HepG2 (cell line): Measurements from ENCODE around the gene NOL11. TPM values are rescaled to one million over a fixed set of nuclear protein-coding genes. Genes with fewer than 3 reads are reported as not detected.

Source experiments
- ESRRA ChIP-seq: sonication (generic); formaldehyde crosslinking; IDR thresholded peaks from 2 replicates; pipeline ENCODE4 v1.5.1; 2020; ENCODE audit warnings: mild to moderate bottlenecking, low read depth, missing genetic modification reagents
- ETS1 ChIP-seq: sonication (generic); formaldehyde crosslinking; IDR thresholded peaks from 2 replicates; pipeline ENCODE4 v1.4.0; 2020; ENCODE audit warnings: missing genetic modification reagents
- HMGA1 ChIP-seq: sonication (generic); formaldehyde crosslinking; conservative IDR thresholded peaks from 2 replicates; pipeline ENCODE4 v1.4.0; 2020; ENCODE audit warnings: missing genetic modification reagents
- HNRNPLL ChIP-seq: fragments of 200-400 bp; formaldehyde crosslinking; IDR thresholded peaks from 2 replicates; pipeline ENCODE4 v1.6.1; 2017; ENCODE audit warnings: mild to moderate bottlenecking, low read depth, low read length; ENCODE audit not compliant: poor library complexity, severe bottlenecking
- HNRNPUL1 ChIP-seq: fragments of 200-400 bp; formaldehyde crosslinking; IDR thresholded peaks from 2 replicates; pipeline ENCODE4 v1.6.1; 2017; ENCODE audit warnings: low read depth, mild to moderate bottlenecking, low read length, moderate library complexity
- HOXA5 ChIP-seq: sonication (generic); formaldehyde crosslinking; IDR thresholded peaks from 2 replicates; pipeline ENCODE4 v1.4.0; 2020; ENCODE audit warnings: missing genetic modification reagents
- ISL2 ChIP-seq: sonication (generic); formaldehyde crosslinking; IDR thresholded peaks from 2 replicates; pipeline ENCODE4 v1.5.0; 2020; ENCODE audit warnings: missing genetic modification reagents
- KAT8 ChIP-seq: IDR thresholded peaks from 2 replicates; pipeline ENCODE4 v1.6.1; 2016; ENCODE audit warnings: missing genetic modification reagents, missing compliant biosample characterization
- NR2F2 ChIP-seq: IDR thresholded peaks from 2 replicates; pipeline ENCODE4 v1.6.1; 2012; ENCODE audit warnings: low read depth, inconsistent platforms, borderline replicate concordance
- RBAK ChIP-seq: sonication (generic); formaldehyde crosslinking; IDR thresholded peaks from 2 replicates; pipeline ENCODE4 v1.5.1; 2020; ENCODE audit warnings: mild to moderate bottlenecking, missing genetic modification reagents
- RFX3 ChIP-seq: IDR thresholded peaks from 2 replicates; pipeline ENCODE4 v1.6.1; 2016; ENCODE audit warnings: missing biosample characterization, missing genetic modification reagents
- SMAD1 ChIP-seq: sonication (generic); formaldehyde crosslinking; IDR thresholded peaks from 2 replicates; pipeline ENCODE4 v1.4.0; 2020; ENCODE audit warnings: missing genetic modification reagents, low read depth, mild to moderate bottlenecking, borderline replicate concordance
- YY1 ChIP-seq: IDR thresholded peaks from 2 replicates; pipeline ENCODE4 v1.6.1; 2011; ENCODE audit warnings: low read length, low read depth, moderate library complexity, mild to moderate bottlenecking; ENCODE audit not compliant: insufficient read depth, insufficient replicate concordance
- ZBED4 ChIP-seq: sonication (generic); formaldehyde crosslinking; IDR thresholded peaks from 2 replicates; pipeline ENCODE4 v1.4.0; 2020; ENCODE audit warnings: missing genetic modification reagents, borderline replicate concordance
- ZC3H13 ChIP-seq: sonication (generic); formaldehyde crosslinking; IDR thresholded peaks from 2 replicates; pipeline ENCODE4 v1.8.1; 2023; ENCODE audit warnings: mild to moderate bottlenecking, missing genetic modification reagents, moderate library complexity
- ZKSCAN1 ChIP-seq: fragments of 150-350 bp; IDR thresholded peaks from 2 replicates; pipeline ENCODE4 v1.6.1; 2014; ENCODE audit warnings: low read length
- ZMAT3 ChIP-seq: sonication (generic); formaldehyde crosslinking; conservative IDR thresholded peaks from 2 replicates; pipeline ENCODE4 v1.7.0; 2021; ENCODE audit warnings: missing genetic modification reagents
- ZMYM2 ChIP-seq: sonication (generic); formaldehyde crosslinking; IDR thresholded peaks from 2 replicates; pipeline ENCODE4 v1.8.0; 2022; ENCODE audit warnings: mild to moderate bottlenecking, missing genetic modification reagents
- ZNF224 ChIP-seq: sonication (generic); formaldehyde crosslinking; IDR thresholded peaks from 2 replicates; pipeline ENCODE4 v1.5.0; 2020; ENCODE audit warnings: mild to moderate bottlenecking, missing genetic modification reagents
- ZNF260 ChIP-seq: sonication (generic); formaldehyde crosslinking; IDR thresholded peaks from 2 replicates; pipeline ENCODE4 v1.4.0; 2020; ENCODE audit warnings: missing genetic modification reagents, low read depth, mild to moderate bottlenecking, borderline replicate concordance
- ZNF556 ChIP-seq: sonication (generic); formaldehyde crosslinking; IDR thresholded peaks from 2 replicates; pipeline ENCODE4 v1.4.0; 2020; ENCODE audit warnings: mild to moderate bottlenecking, missing genetic modification reagents, borderline replicate concordance
- ZNF616 ChIP-seq: sonication (generic); formaldehyde crosslinking; IDR thresholded peaks from 2 replicates; pipeline ENCODE4 v1.5.0; 2020; ENCODE audit warnings: low read depth, mild to moderate bottlenecking, missing genetic modification reagents
- ZNF660 ChIP-seq: sonication (generic); formaldehyde crosslinking; IDR thresholded peaks from 2 replicates; pipeline ENCODE4 v1.5.1; 2020; ENCODE audit warnings: mild to moderate bottlenecking, low read depth, missing genetic modification reagents, borderline replicate concordance
- polyA plus RNA-seq, 8 experiments: library from polyadenylated mRNA; depleted of rRNA in 3 of 8; stranded (reverse) in 7 of 8; unstranded in 1 of 8; fragments of >200 nt; fragmentation: Illumina TruSeq in 4 of 8; extraction: Trizol in 4 of 8; gene quantifications; 2 replicates each; pipeline versions ENCODE4 v1.2.1 to v1.2.3, GENCODE V29; 2011 to 2016; ENCODE audit warnings: low read depth in 4 of 8, missing spikeins in 1 of 8, mixed read lengths in 1 of 8; ENCODE audit not compliant: insufficient read depth in 1 of 8
- total RNA-seq, 5 experiments: library from RNA; depleted of rRNA; stranded (reverse); fragments of >200 nt; fragmentation: Illumina TruSeq; extraction: Trizol; gene quantifications; 2 replicates each; pipeline ENCODE4 v1.2.3, GENCODE V29; 2016; ENCODE audit warnings: low read depth in 1 of 5
- TF ChIP-seq, protein P1 (sequence below): IDR thresholded peaks from 2 replicates; pipeline ENCODE4 v1.6.1; 2016; ENCODE audit warnings: low read depth, control low read depth

NOL11 gene
- total and polyA plus RNA-seq, 2 of the 13 experiments (the other 11 are each of a cell fraction or from before 2014, with no cell fraction given) = 45.8 to 124 TPM

GRCh38 chr17:67717624-67718324 is at the start of gene NOL11 (continued):
- TF ChIP-seq ZBED4 (CRISPR knock-in tag) (peak; percentile 93), HMGA1 (no peak), RFX3 (no peak), ZNF660 (no peak), HNRNPLL (peak; percentile 94), ZC3H13 (CRISPR knock-in tag) (peak; percentile 90; the same call in 1 of the 2 replicates), SMAD1 (CRISPR knock-in tag) (no peak), ISL2 (CRISPR knock-in tag) (peak; percentile 85; the same call in 1 of the 2 replicates), HOXA5 (CRISPR knock-in tag) (peak; percentile 95; the same call in 1 of the 2 replicates), ZNF260 (CRISPR knock-in tag) (no peak), HNRNPUL1 (no peak), KAT8 (CRISPR knock-in tag) (peak; percentile 99), ZNF556 (CRISPR knock-in tag) (peak; percentile 90; the same call in 1 of the 2 replicates), RBAK (CRISPR knock-in tag) (no peak), ZKSCAN1 (no peak), ETS1 (CRISPR knock-in tag) (peak; percentile 93), ZMAT3 (CRISPR knock-in tag) (peak; percentile 80), ZNF224 (CRISPR knock-in tag) (peak; percentile 79; the same call in 1 of the 2 replicates), NR2F2 (peak; percentile 28; the same call in 1 of the 2 replicates), ZMYM2 (CRISPR knock-in tag) (no peak; the same call in 1 of the 2 replicates), ZNF616 (CRISPR knock-in tag) (peak; percentile 92), ESRRA (CRISPR knock-in tag) (peak; percentile 79), YY1 (peak; percentile 99)
- TF ChIP-seq, protein P1, sequence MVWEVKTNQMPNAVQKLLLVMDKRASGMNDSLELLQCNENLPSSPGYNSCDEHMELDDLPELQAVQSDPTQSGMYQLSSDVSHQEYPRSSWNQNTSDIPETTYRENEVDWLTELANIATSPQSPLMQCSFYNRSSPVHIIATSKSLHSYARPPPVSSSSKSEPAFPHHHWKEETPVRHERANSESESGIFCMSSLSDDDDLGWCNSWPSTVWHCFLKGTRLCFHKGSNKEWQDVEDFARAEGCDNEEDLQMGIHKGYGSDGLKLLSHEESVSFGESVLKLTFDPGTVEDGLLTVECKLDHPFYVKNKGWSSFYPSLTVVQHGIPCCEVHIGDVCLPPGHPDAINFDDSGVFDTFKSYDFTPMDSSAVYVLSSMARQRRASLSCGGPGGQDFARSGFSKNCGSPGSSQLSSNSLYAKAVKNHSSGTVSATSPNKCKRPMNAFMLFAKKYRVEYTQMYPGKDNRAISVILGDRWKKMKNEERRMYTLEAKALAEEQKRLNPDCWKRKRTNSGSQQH (CRISPR knock-in tag) = peak; percentile 89; the same call in 1 of the 2 replicates
